ENCODE data around the gene WDR6.

GRCh38 chr3:48996640-48997039, 10.6 kb upstream of the WDR6 start:
- TF ChIP-seq CTCF (IDR thresholded peaks at IDR 0.05; ENCODE audit: insufficient read depth, low read length, poor library complexity, severe bottlenecking) (no peak), EZH2phosphoT487 (conservative IDR thresholded peaks at IDR 0.05; ENCODE audit: low read length) (no peak)
